Stimulated activated CD8-positive, alpha-beta memory T cell treated with anti-CD3 and anti-CD28 coated beads, Interleukin-15, amount 100 ng/mL, for 1 hour (primary cell): ENCODE results near the gene KIF3A.
"Not testable (repeated sequence)": the region's sequence is repeated elsewhere in the genome, so short reads cannot be mapped to it uniquely, and the experiment has no call there.

Experiments used
- DNase-seq: peaks from one replicate; pipeline ENCODE4 v3.0.0-alpha.2; 2020; ENCODE audit warnings: low read depth

The KIF3A gene

GRCh38 chr5:132718544-132719312 is 18.6 kb downstream of the KIF3A start:
- no peak for DNase-seq

GRCh38 chr5:132714456-132715307 is 22.7 kb downstream of the KIF3A start:
- no peak for DNase-seq

- no peak for DNase-seq
These were observed 28.7 kb downstream of the KIF3A start for GRCh38 chr5:132708645-132709044.

- no peak for DNase-seq
These were observed 32.5 kb downstream of the KIF3A start for GRCh38 chr5:132704875-132705274.

- no peak for DNase-seq
These were observed 41.4 kb downstream of the KIF3A start for GRCh38 chr5:132695956-132696355.

- DNase-seq, result no peak
These were observed 44.7 kb downstream of the KIF3A start for GRCh38 chr5:132692632-132692967.

- not testable (repeated sequence) for DNase-seq
These were observed 45.4 kb downstream of the KIF3A start for GRCh38 chr5:132691755-132692631.

GRCh38 chr5:132690156-132690555 is 47.2 kb downstream of the KIF3A start:
- DNase-seq, result no peak

GRCh38 chr5:132689513-132689912 is 47.8 kb downstream of the KIF3A start:
- DNase-seq, result no peak

- no peak for DNase-seq
These were observed 48.6 kb downstream of the KIF3A start for GRCh38 chr5:132688536-132689339.

- DNase-seq, result no peak
These were observed 49.4 kb downstream of the KIF3A start for GRCh38 chr5:132687995-132688394.

- no peak for DNase-seq
These were observed 51.2 kb downstream of the KIF3A start for GRCh38 chr5:132686193-132686592.

GRCh38 chr5:132684922-132685720 is 52.2 kb downstream of the KIF3A start:
- no peak for DNase-seq

GRCh38 chr5:132684491-132684890 is 52.9 kb downstream of the KIF3A start:
- DNase-seq, result no peak

- no peak for DNase-seq
These were observed 55.4 kb downstream of the KIF3A start for GRCh38 chr5:132681983-132682382.

GRCh38 chr5:132681476-132681831 is 55.9 kb downstream of the KIF3A start:
- DNase-seq, result no peak

GRCh38 chr5:132680780-132681475 is 56.4 kb downstream of the KIF3A start:
- no peak for DNase-seq

- no peak for DNase-seq
These were observed 57.5 kb downstream of the KIF3A start for GRCh38 chr5:132679717-132680380.

- no peak for DNase-seq
These were observed 58.2 kb downstream of the KIF3A start for GRCh38 chr5:132679166-132679565.

GRCh38 chr5:132678735-132679134 is 58.6 kb downstream of the KIF3A start:
- no peak for DNase-seq
